Large intestine (tissue), 3 donors: ENCODE measurements around the gene FAM111A. TPM values are rescaled to one million over a fixed set of nuclear protein-coding genes. Genes with fewer than 3 reads are reported as not detected.

Source experiments
- DNase-seq, 2 donors: peaks; one replicate each; pipeline versions ENCODE4 v3.0.0 to v3.0.0-alpha.2; 2013
- H3K27ac ChIP-seq: one replicate; pipeline ENCODE4 v1.5.1; 2013; ENCODE audit warnings: low read length
- H3K27me3 ChIP-seq: 2 replicates; pipeline ENCODE4 v1.6.1; 2013; ENCODE audit warnings: low read length; ENCODE audit not compliant: control insufficient read depth, insufficient read depth
- H3K36me3 ChIP-seq: 2 replicates; pipeline ENCODE4 v1.6.1; 2013; ENCODE audit warnings: low read length; ENCODE audit not compliant: control insufficient read depth, insufficient read depth
- H3K4me1 ChIP-seq: one replicate; pipeline ENCODE4 v1.6.1; 2013; ENCODE audit warnings: low read length; ENCODE audit not compliant: control insufficient read depth, insufficient read depth
- H3K4me3 ChIP-seq: one replicate; pipeline ENCODE4 v1.5.1; 2013; ENCODE audit warnings: low read length
- H3K9me3 ChIP-seq: one replicate; pipeline ENCODE4 v1.6.1; 2013; ENCODE audit warnings: mild to moderate bottlenecking, low read depth, low read length, moderate library complexity; ENCODE audit not compliant: control insufficient read depth
- WGBS: methylation state at CpG from one replicate; pipeline ENCODE4 v1.1.5; 2013; ENCODE audit warnings: low lambda C conversion rate; ENCODE audit not compliant: insufficient coverage; 5-methylcytosine and 5-hydroxymethylcytosine counted together
- polyA plus RNA-seq: library from polyadenylated mRNA; unstranded; fragments of 120-200 nt; gene quantifications from one replicate; pipeline ENCODE4 v1.2.1, GENCODE V29; 2013

FAM111A gene
- polyA plus RNA-seq, 1 donor: 84.1 TPM

DNA sequence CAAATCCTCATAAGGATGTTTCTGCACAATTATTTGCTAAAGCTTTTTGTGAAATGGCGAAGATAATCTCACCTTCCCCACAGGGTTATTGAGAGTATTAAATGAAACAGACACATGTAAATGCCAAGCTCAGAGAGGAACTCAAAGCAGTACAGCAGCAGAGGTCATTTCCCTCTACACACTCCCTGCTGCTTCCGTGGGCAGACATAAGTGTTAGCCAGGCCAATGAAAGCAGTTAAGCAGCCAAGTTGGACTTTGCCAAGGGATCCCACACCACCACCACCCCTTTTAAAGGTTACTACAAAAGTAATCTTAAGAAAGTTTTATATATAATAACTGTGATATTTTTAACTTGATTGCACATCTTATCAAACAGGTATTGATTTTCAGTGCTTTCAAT, 4.0 kb upstream of the FAM111A start:
- Histone ChIP-seq H3K27ac (no peak overlapping the region), H3K4me1 (peaks cover 10% of the 10 kb centered on the region), H3K9me3 (no peaks in the 10 kb centered on the region), H3K36me3 (peaks cover 4% of the 10 kb centered on the region), H3K27me3 (no peaks in the 10 kb centered on the region), H3K4me3 (no peak overlapping the region)
- DNase-seq: no peak
- no CpG with 5 or more reads among the region's 2 CpGs for WGBS

DNA sequence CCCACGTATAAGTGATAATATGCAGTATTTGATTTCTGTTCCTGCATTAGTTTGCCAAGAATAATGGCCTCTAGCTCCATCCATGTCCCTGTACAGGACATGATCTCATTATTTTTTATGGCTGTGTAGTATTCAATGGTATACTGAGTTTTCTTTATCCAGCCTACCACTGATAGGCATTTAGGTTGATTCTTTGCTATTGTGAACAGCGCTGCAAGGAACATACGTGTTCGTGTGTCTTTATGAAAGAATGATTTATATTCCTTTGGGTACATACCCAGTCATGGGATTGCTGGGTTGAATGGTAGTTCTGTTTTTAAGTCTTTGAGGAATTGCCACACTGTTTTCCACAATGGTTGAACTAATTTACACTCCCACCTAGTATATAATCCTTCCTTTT, 1.5 kb upstream of the FAM111A start:
- DNase-seq: no peak
- Histone ChIP-seq H3K27ac (no peak overlapping the region), H3K4me1 (peaks cover 20% of the 10 kb centered on the region), H3K4me3 (no peak overlapping the region), H3K9me3 (no peaks in the 10 kb centered on the region), H3K27me3 (no peaks in the 10 kb centered on the region), H3K36me3 (no peaks in the 10 kb centered on the region)
- WGBS: 90% methylated on average over 2 of the region's 4 CpGs

DNA sequence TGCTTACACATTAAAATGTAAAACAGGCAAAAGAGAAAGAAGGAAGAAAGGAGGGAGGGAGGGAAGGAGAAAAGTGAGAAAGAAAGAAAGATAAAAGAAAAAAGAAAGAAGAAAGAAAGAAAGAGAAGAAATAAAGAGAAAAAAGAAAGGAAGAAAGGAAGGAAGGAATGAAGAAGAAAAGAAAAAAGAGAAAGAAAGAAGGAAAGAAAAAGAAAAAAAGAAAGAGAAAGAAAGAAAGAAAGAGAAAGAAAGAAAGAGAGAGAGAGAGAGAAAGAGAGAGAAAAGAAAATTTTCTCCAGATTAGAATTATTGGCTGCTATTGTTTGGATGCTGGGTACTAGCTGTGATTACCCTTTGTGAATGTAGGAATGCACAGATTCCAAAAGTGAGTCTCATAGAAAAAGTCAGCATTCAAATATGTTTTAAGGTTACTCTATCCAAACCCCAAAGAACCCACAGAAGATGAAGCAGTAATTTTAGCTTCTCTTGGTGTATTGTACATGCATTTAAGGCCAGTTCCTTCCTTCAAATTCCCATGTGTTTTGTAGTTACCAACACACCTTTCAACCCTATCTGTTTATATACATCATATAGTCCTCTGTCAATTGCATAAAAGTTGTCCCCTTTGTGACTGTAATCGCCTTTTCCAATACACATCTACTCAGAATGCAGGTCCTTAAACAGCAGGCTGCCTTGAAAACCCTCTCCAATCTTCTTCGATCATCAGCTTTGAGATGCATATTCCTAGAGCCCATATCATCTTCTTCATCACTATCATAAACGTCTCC, 789 bp upstream of the FAM111A start:
- Histone ChIP-seq H3K4me3 (peak overlapping the region; percentile 77), H3K27me3 (no peaks in the 10 kb centered on the region), H3K9me3 (no peaks in the 10 kb centered on the region), H3K36me3 (no peaks in the 10 kb centered on the region), H3K4me1 (peaks cover 16% of the 10 kb centered on the region), H3K27ac (peak overlapping the region; percentile 97)
- no CpG with 5 or more reads among the region's 3 CpGs for WGBS
- no peak for DNase-seq

DNA sequence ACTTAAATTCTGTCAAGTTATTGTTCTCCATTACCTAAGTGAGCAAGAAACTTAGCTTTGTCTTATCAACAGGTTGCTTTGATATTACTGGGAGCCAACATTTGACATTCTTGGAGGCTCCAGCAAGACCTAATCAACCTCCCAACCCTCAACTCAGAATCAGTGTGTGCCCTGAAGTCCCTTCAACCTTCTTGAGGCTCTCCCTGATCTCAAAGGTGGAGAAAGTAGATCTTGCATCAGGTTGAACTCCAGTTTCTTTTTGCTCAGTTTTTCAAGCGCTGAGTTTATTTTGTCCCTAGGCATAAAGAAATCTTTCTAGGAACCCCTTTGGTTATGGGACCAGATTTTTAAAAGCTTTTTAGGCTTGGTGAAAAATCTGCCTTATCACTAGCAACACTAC, 1.4 kb downstream of the FAM111A start:
- Histone ChIP-seq H3K4me1 (peaks cover 10% of the 10 kb centered on the region), H3K27me3 (no peaks in the 10 kb centered on the region), H3K4me3 (peak overlapping the region; percentile 77), H3K9me3 (no peaks in the 10 kb centered on the region), H3K36me3 (no peaks in the 10 kb centered on the region), H3K27ac (peak overlapping the region; percentile 97)
- WGBS: no CpG with 5 or more reads among the region's 1 CpG
- DNase-seq: peak in 1 of 2 donors; percentile 41

DNA sequence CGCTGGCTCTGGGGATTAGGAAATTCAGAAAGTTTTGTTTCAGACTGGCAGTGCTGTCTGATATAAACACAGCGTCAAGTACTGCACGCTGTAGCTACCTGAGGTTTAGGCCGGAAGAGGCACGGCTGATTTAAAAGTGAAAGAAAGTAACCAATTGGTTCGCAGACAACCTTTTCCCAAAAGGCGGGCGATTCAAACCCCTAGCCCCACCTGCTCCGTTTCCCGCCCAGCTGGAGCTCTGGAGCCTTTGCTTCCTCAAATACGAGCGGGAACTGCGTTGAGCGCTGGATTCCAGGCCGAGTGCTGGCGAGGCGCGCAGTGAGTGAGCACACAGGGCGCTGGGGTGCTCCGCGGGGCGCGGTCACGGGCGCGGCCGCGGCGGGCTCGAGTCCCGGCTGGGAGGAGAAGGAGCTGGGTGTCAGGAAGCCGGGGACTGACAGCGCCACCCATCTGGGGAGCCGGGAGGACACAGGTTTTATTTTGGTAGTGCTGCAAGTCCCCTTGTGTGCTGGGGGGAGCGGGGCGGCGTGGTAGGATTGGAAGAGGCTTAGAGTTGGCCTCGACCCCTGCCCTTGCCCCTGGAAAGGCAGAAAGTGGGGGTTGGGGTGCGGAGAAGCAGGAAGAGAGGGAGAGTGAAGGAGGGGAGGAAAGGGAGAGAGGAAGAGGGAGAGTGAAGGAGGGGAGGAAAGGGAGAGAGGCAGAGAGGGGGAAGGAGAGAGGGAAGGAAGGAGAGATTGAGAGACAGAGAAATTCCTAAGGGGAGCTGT, 2.1 kb downstream of the FAM111A start:
- 29% methylated on average over 1 of the region's 39 CpGs for WGBS
- Histone ChIP-seq H3K27me3 (no peaks in the 10 kb centered on the region), H3K4me3 (peak overlapping the region; percentile 39), H3K36me3 (no peaks in the 10 kb centered on the region), H3K9me3 (no peaks in the 10 kb centered on the region), H3K27ac (peak overlapping the region; percentile 97), H3K4me1 (peaks cover 10% of the 10 kb centered on the region)
- DNase-seq: peak; percentile 86 to 90

DNA sequence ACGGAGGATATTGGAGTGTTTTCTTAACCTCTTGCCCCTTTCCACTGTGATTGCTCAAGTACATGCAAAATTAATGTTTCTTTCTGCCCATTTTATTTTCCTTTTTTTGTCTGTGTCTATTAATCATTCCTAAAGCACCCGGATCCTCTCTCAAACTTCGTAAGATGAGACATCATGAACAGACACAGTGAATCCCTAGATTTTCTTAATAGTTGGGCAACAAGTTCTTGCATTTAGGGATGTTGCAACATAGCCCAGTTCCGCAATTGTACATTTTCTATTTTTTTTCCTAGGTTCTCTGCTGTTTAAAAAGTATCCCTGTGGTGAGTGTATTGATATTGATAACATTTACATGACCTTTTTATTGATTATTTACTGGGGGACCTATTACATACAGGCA, 2.9 kb downstream of the FAM111A start:
- Histone ChIP-seq H3K27ac (no peak overlapping the region), H3K9me3 (no peaks in the 10 kb centered on the region), H3K4me3 (no peak overlapping the region), H3K27me3 (no peaks in the 10 kb centered on the region), H3K36me3 (no peaks in the 10 kb centered on the region), H3K4me1 (peaks cover 10% of the 10 kb centered on the region)
- no peak for DNase-seq
- WGBS: 84% methylated on average over 3 of the region's 4 CpGs

DNA sequence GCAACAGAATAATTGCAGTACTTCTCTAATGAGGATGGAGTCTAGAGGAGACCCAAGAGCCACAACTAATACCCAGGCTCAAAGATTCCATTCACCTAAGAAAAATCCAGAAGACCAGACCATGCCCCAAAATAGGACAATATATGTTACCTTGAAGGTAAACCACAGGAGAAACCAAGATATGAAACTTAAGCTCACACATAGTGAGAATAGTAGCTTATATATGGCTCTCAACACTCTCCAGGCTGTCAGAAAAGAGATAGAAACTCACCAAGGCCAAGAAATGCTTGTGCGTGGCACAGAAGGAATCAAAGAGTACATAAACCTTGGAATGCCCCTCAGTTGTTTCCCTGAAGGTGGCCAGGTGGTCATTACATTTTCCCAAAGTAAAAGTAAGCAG, 9.1 kb downstream of the FAM111A start:
- no peaks in the 10 kb centered on the region for H3K4me1 ChIP-seq
- 100% methylated on average over 1 of the region's 1 CpG for WGBS
- H3K27ac ChIP-seq: no peak overlapping the region
- no peaks in the 10 kb centered on the region for H3K27me3 ChIP-seq
- peaks cover 10% of the 10 kb centered on the region for H3K36me3 ChIP-seq
- H3K9me3 ChIP-seq: no peaks in the 10 kb centered on the region
- DNase-seq: no peak
- no peak overlapping the region for H3K4me3 ChIP-seq

DNA sequence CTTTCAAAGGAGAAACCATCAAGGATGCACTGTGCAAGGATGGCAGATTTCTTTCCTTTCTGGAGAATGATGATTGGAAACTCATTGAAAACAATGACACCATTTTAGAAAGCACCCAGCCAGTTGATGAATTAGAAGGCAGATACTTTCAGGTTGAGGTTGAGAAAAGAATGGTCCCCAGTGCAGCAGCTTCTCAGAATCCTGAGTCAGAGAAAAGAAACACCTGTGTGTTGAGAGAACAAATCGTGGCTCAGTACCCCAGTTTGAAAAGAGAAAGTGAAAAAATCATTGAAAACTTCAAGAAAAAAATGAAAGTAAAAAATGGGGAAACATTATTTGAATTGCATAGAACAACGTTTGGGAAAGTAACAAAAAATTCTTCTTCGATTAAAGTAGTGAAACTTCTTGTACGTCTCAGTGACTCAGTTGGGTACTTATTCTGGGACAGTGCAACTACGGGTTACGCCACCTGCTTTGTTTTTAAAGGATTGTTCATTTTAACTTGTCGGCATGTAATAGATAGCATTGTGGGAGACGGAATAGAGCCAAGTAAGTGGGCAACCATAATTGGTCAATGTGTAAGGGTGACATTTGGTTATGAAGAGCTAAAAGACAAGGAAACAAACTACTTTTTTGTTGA, 9.8 kb downstream of the FAM111A start:
- Histone ChIP-seq H3K36me3 (peaks cover 10% of the 10 kb centered on the region), H3K4me1 (no peaks in the 10 kb centered on the region), H3K4me3 (no peak overlapping the region), H3K27me3 (no peaks in the 10 kb centered on the region), H3K9me3 (no peaks in the 10 kb centered on the region), H3K27ac (no peak overlapping the region)
- DNase-seq: no peak
- WGBS: 94% methylated on average over 6 of the region's 8 CpGs

DNA sequence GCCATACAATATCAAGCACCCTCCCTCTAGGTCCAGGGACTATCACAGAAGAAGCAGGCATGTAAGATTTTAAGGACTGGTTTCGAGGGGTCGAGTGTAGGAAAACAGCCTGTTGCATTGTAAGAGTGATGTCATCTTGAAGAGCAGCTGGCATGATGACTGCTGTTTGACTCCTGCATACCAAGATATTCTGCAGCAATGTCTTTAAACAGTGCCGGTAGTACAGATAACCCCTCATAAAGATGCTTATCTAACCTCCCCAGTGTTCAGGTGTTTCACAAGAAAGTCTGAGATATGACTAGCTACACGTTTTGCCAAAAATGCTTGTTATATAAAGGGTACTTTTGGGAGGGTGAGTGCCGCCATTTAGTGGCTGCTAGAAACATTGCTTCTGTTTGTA, 12.0 kb downstream of the FAM111A start:
- no peaks in the 10 kb centered on the region for H3K27me3 ChIP-seq
- no peaks in the 10 kb centered on the region for H3K4me1 ChIP-seq
- no peak overlapping the region for H3K4me3 ChIP-seq
- H3K36me3 ChIP-seq: peaks cover 10% of the 10 kb centered on the region
- DNase-seq: peak in 1 of 2 donors; percentile 9
- 17% methylated on average over 1 of the region's 5 CpGs for WGBS
- no peaks in the 10 kb centered on the region for H3K9me3 ChIP-seq
- no peak overlapping the region for H3K27ac ChIP-seq

DNA sequence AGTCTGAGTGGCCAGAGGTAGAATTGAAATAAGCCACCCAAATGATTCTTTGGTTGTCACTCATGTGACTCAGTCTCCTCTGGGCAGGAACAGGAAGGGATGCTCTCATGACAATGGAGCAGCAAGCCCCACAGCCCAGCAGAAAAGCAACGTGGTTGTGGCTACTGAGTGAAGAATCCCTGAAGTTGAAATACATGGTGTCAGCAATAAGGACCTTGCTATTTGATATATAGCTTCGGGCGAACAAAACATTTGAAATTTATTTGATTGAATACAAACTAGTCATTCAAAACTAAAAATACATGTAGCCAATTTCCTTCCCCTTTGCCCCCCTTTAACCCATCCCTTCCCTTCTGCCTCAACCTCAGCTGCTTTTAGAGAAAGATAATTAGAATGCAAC, 14.8 kb downstream of the FAM111A start:
- H3K4me1 ChIP-seq: no peaks in the 10 kb centered on the region
- H3K27me3 ChIP-seq: no peaks in the 10 kb centered on the region
- DNase-seq: no peak
- no peaks in the 10 kb centered on the region for H3K36me3 ChIP-seq
- no peaks in the 10 kb centered on the region for H3K9me3 ChIP-seq
- 92% methylated on average over 2 of the region's 3 CpGs for WGBS
- no peak overlapping the region for H3K4me3 ChIP-seq
- no peak overlapping the region for H3K27ac ChIP-seq
